C4-2B (cell line): ENCODE measurements around the gene CPS1.

Experiments
- H3K27ac ChIP-seq: fragments of 450-650 bp; 2 replicates; pipeline ENCODE4 v1.5.1; 2017
- ZFX ChIP-seq: fragments of 450-650 bp; IDR thresholded peaks from 2 replicates; pipeline ENCODE4 v1.6.1; 2017
- TF ChIP-seq, protein P1 (sequence below): fragments of 450-650 bp; conservative IDR thresholded peaks from 2 replicates; pipeline ENCODE4 v1.5.1; 2017; ENCODE audit warnings: mild to moderate bottlenecking

The CPS1 gene

DNA sequence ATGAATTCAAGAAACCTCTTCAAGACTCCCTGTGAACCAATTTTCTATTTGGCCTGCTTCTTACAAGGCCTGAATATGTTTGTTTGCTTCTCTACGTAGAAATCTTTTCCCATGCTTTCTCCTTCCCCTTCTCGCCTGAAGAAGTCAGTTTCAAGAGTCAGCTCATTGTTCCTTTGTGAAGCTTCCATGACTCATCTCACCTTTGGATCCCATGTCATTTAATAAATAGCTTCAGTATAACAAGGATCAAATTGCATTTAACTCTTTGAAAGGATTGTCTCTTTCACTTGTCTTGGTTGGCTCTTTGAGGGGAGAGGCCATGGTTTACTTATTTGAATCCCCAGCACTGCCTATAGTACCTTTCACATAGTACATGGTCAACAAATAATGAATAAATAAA lies 28.4 kb downstream of the CPS1 start:
- no peak overlapping the region for H3K27ac ChIP-seq
- TF ChIP-seq, protein P1, sequence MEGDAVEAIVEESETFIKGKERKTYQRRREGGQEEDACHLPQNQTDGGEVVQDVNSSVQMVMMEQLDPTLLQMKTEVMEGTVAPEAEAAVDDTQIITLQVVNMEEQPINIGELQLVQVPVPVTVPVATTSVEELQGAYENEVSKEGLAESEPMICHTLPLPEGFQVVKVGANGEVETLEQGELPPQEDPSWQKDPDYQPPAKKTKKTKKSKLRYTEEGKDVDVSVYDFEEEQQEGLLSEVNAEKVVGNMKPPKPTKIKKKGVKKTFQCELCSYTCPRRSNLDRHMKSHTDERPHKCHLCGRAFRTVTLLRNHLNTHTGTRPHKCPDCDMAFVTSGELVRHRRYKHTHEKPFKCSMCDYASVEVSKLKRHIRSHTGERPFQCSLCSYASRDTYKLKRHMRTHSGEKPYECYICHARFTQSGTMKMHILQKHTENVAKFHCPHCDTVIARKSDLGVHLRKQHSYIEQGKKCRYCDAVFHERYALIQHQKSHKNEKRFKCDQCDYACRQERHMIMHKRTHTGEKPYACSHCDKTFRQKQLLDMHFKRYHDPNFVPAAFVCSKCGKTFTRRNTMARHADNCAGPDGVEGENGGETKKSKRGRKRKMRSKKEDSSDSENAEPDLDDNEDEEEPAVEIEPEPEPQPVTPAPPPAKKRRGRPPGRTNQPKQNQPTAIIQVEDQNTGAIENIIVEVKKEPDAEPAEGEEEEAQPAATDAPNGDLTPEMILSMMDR = no peak
- TF ChIP-seq ZFX = no peak

- TF ChIP-seq, protein P1 = no peak
- TF ChIP-seq ZFX = no peak
- no peak overlapping the region for H3K27ac ChIP-seq
Measured at GRCh38 chr2:210586381-210586780, 30.0 kb downstream of the CPS1 start.

DNA sequence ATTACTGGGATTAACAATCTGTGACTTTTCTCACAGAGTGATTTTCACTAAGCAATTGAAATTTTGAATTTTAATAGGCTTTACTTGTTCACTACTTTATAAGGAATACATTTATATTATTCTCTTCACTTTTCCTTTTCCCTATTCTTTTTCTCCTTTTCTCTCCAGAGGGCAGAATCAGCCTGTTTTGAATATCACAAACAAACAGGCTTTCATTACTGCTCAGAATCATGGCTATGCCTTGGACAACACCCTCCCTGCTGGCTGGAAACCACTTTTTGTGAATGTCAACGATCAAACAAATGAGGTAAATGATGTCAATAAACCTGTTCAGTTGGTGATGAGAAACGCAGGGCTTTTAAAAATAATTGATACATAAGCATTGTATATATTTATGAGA lies 35.3 kb downstream of the CPS1 start:
- TF ChIP-seq, protein P1 = no peak
- TF ChIP-seq ZFX = no peak
- no peak overlapping the region for H3K27ac ChIP-seq

DNA sequence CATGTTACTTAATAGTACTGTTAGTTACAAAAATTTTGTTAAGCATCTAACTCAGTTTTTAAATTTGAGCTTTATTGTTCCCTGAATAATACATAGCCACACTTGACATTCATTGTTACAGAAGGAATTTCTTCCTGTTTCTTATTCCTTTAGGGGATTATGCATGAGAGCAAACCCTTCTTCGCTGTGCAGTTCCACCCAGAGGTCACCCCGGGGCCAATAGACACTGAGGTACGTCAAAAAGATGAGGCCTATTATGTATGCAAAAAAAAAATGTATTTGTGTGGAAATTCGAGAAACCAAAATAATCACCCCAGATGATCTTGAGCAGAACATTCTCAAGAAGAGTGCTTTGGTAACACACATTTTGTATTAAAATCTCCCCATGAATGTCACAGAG lies 36.3 kb downstream of the CPS1 start:
- TF ChIP-seq ZFX = no peak
- TF ChIP-seq, protein P1 = no peak

GRCh38 chr2:210593166-210593565 lies 36.8 kb downstream of the CPS1 start:
- H3K27ac ChIP-seq = no peak overlapping the region
- no peak for TF ChIP-seq ZFX
- TF ChIP-seq, protein P1 = no peak

More for the DNA sequence above, 36.3 kb downstream of the CPS1 start:
- H3K27ac ChIP-seq = no peak overlapping the region

DNA sequence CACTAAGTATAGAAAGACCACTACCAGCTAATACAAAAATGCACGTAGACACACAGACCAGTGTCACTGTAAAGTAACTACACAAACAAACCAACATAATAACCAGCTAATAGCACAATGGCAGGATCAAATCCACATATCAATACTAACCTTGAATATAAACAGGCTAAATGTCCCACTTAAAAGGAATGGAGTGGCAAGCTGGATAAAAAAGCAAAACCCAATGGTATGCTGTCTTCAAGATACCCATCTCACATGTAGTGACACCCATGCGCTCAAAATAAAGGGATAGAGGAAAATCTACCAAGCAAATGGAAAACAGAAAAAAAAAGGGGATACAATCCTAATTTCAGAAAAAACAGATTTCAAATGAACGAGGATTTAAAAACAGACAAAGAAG lies 41.8 kb downstream of the CPS1 start:
- no peak for TF ChIP-seq ZFX
- TF ChIP-seq, protein P1 = no peak
- no peak overlapping the region for H3K27ac ChIP-seq

DNA sequence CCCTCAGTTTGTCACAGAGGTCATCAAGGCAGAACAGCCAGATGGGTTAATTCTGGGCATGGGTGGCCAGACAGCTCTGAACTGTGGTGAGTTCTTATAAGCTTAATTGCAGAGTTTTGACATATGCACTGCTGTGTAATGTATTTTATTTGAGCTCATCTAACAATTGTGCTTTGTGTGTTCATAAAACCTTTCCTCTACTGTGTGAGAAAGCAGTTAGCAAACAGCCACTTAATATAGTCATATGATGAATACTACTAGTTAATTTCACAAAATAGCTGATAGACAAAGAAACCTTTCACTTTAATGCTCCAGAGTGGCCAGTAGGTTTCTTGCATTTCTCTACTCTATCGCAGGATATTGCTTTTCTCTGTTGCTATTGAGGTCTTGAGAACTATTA lies 43.1 kb downstream of the CPS1 start:
- H3K27ac ChIP-seq = no peak overlapping the region
- no peak for TF ChIP-seq ZFX
- TF ChIP-seq, protein P1 = no peak
